ENCODE results near the gene NFKBIL1.

NFKBIL1 gene

GRCh38 chr6:31560697-31561058 lies 13.3 kb downstream of the NFKBIL1 start:
- TF ChIP-seq ZNF565 (CRISPR knock-in tag; conservative IDR thresholded peaks at IDR 0.05; ENCODE audit: low read depth) = no peak
- TF ChIP-seq ESRRG (CRISPR knock-in tag; IDR thresholded peaks at IDR 0.05) = no peak
- TF ChIP-seq CSDC2 (CRISPR knock-in tag; IDR thresholded peaks at IDR 0.05) = no peak
- TF ChIP-seq TCF4 (CRISPR knock-in tag; IDR thresholded peaks at IDR 0.05; ENCODE audit: borderline replicate concordance) = no peak
- TF ChIP-seq SNAI2 (CRISPR knock-in tag; IDR thresholded peaks at IDR 0.05) = no peak
- no peak for TF ChIP-seq ZC3H10 (CRISPR knock-in tag; IDR thresholded peaks at IDR 0.05)
- no peak for TF ChIP-seq CSRNP3 (CRISPR knock-in tag; IDR thresholded peaks at IDR 0.05)
- no peak for ATAC-seq

GRCh38 chr6:31567531-31568370 lies 20.3 kb downstream of the NFKBIL1 start:
- ATAC-seq = no peak
- no peak for TF ChIP-seq PPARA (CRISPR knock-in tag; IDR thresholded peaks at IDR 0.05; ENCODE audit: borderline replicate concordance)
- no peak for TF ChIP-seq CSRNP3 (CRISPR knock-in tag; IDR thresholded peaks at IDR 0.05)
- TF ChIP-seq ZNF70 (CRISPR knock-in tag; IDR thresholded peaks at IDR 0.05) = no peak
- no peak for TF ChIP-seq GLIS3 (CRISPR knock-in tag; IDR thresholded peaks at IDR 0.05)
- TF ChIP-seq CREB5 (CRISPR knock-in tag; IDR thresholded peaks at IDR 0.05; ENCODE audit: low read depth) = no peak
- no peak for TF ChIP-seq RARB (CRISPR knock-in tag; IDR thresholded peaks at IDR 0.05)
- TF ChIP-seq SNAI2 (CRISPR knock-in tag; IDR thresholded peaks at IDR 0.05) = no peak
- no peak for TF ChIP-seq ISL1 (CRISPR knock-in tag; IDR thresholded peaks at IDR 0.05)
- no peak for TF ChIP-seq OSR1 (CRISPR knock-in tag; IDR thresholded peaks at IDR 0.05)
- TF ChIP-seq CSDC2 (CRISPR knock-in tag; IDR thresholded peaks at IDR 0.05) = no peak
- no peak for TF ChIP-seq TOX (CRISPR knock-in tag; IDR thresholded peaks at IDR 0.05; ENCODE audit: borderline replicate concordance)
- TF ChIP-seq PATZ1 (CRISPR knock-in tag; IDR thresholded peaks at IDR 0.05; ENCODE audit: borderline replicate concordance) = no peak
- no peak for TF ChIP-seq BACH2 (CRISPR knock-in tag; IDR thresholded peaks at IDR 0.05; ENCODE audit: borderline replicate concordance)
- TF ChIP-seq ZC3H10 (CRISPR knock-in tag; IDR thresholded peaks at IDR 0.05) = no peak
- no peak for TF ChIP-seq ZNF565 (CRISPR knock-in tag; conservative IDR thresholded peaks at IDR 0.05; ENCODE audit: low read depth)
- TF ChIP-seq ARNTL (CRISPR knock-in tag; IDR thresholded peaks at IDR 0.05; ENCODE audit: borderline replicate concordance, low read depth) = no peak

- ATAC-seq = no peak
- TF ChIP-seq CSDC2 (CRISPR knock-in tag; IDR thresholded peaks at IDR 0.05) (no peak), BACH2 (CRISPR knock-in tag; IDR thresholded peaks at IDR 0.05; ENCODE audit: borderline replicate concordance) (no peak), TOX (CRISPR knock-in tag; IDR thresholded peaks at IDR 0.05; ENCODE audit: borderline replicate concordance) (no peak), GLIS3 (CRISPR knock-in tag; IDR thresholded peaks at IDR 0.05) (no peak), ZNF8 (CRISPR knock-in tag; IDR thresholded peaks at IDR 0.05) (no peak), CREB5 (CRISPR knock-in tag; IDR thresholded peaks at IDR 0.05; ENCODE audit: low read depth) (no peak), PATZ1 (CRISPR knock-in tag; IDR thresholded peaks at IDR 0.05; ENCODE audit: borderline replicate concordance) (no peak), ZFP3 (CRISPR knock-in tag; IDR thresholded peaks at IDR 0.05) (no peak), RARB (CRISPR knock-in tag; IDR thresholded peaks at IDR 0.05) (no peak), ZC3H10 (CRISPR knock-in tag; IDR thresholded peaks at IDR 0.05) (no peak), SNAI2 (CRISPR knock-in tag; IDR thresholded peaks at IDR 0.05) (no peak), ARNTL (CRISPR knock-in tag; IDR thresholded peaks at IDR 0.05; ENCODE audit: borderline replicate concordance, low read depth) (no peak), OSR1 (CRISPR knock-in tag; IDR thresholded peaks at IDR 0.05) (no peak), ZNF70 (CRISPR knock-in tag; IDR thresholded peaks at IDR 0.05) (no peak)
These were observed 21.1 kb downstream of the NFKBIL1 start for GRCh38 chr6:31568537-31568961.

Data from SK-N-SH treated with all-trans-retinoic acid at 6 μM for 48 hours (cell line).